ENCODE measurements around the gene GPC5. TPM values are rescaled to one million over a fixed set of nuclear protein-coding genes. Genes with fewer than 3 reads are reported as not detected.
A peak's percentile ranks its signal among the peaks of the same experiment; 100 is the strongest.
"Not testable (repeated sequence)": the region's sequence is repeated elsewhere in the genome, so short reads cannot be mapped to it uniquely, and the experiment has no call there.

The GPC5 gene
- polyA plus RNA-seq = 1 to 10 TPM in 1 of 3 donors, under 1 TPM in 1, not detected in 1; 0.04 to 1.0 TPM

DNA sequence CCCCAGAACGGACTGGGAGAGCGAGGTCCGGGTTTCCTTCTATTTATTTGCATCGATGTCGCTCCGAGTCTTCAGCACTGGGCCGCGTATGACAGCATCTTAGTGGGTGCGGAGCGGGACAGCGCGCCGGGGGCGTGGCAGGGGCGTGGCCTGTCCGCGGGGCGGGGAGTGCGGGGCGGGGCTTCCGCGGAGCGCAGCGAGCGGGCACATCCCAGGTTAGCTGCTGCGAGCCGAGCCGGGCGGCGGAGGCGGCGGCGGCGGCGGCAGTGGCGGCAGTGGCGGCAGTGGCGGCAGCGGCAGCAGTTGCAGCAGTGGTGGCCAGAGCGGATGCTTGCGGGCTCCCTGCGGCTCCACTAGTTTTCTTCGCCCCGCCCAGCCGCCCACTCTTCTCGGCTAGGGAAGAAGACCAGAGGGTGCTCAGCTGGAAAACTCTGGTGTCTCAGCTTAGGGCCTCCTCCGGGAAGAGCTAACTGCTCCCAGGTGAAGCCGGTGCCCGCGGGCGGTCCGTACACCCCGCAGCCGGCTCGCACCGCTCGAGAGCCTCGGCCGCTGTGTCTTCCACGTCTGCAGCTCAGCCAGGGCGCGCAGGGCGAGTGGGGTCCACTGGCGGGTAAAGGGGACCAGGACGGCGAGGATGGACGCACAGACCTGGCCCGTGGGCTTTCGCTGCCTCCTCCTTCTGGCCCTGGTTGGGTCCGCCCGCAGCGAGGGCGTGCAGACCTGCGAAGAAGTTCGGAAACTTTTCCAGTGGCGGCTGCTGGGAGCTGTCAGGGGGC is at the start of gene GPC5:
Gene GPC5 (plus strand): TSS at position 209 of the 776 bp plus-strand sequence.
- 1% methylated on average over 65 to 76 of the region's 76 CpGs for WGBS, 3 donors
- H3K27ac ChIP-seq (ENCODE audit: low read depth, low read length) = no peak within 1 kb of the TSS

DNA sequence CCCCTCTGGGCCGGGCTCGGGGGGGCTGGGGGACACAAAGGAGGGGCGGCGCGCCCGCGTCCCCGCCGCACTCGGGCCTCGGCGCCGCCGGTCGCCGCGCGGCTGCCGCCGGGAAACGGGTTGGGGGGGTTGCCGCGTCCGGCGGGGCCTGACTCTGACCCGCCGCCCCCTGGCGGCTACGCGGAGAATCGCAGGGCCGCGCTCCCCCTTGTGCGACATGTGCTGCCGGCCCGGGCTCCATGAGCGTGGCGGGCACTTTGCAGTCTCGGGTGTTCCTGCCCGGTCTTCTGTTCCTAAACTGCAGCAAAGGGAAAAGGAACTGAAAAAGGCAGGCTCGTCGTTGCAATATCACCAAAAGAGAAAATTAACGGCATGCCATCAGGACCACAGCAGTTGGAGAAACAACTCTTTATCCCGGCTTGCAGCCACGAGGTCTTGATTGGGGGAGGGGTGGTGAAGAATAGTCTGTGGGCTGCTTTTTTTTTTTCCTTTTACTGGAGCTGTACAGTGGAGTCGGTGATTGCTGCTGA is 49.5 kb upstream of the GPC5 start:
- peak overlapping the region; percentile 31 for H3K27ac ChIP-seq (ENCODE audit: low read depth, low read length)
- WGBS, 3 donors = 0 to 1% (median 1%) methylated on average over 30 to 46 of the region's 46 CpGs

DNA sequence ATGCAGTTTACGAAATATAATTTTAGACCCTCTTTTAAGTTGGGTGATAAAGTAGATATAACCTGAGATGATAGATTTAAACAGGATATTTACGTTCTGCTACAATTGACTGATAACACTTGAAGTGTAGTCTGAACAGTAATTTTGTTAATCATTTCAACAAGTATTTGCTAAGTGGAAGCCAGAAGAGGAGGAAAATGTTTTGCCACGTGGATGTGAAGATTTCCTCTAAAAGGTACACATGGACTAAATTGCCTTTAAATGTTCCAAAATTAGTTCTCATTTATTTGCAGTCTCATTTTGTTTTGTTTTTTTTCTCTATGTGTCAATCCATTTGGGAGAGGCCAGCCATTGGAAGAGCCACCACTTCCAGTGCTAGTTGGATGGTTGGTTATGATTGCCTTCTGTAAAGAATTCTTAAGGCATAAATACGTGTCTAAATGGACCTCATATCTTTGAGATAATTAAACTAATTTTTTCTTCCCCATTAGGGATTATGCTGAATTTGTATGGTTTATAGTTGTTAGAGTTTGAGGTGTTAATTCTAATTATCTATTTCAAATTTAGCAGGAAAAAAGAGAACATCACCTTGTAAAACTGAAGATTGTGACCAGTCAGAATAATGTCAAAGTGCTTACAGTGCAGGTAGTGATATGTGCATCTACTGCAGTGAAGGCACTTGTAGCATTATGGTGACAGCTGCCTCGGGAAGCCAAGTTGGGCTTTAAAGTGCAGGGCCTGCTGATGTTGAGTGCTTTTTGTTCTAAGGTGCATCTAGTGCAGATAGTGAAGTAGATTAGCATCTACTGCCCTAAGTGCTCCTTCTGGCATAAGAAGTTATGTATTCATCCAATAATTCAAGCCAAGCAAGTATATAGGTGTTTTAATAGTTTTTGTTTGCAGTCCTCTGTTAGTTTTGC is 48.2 kb upstream of the GPC5 start:
- WGBS, 3 donors = 39 to 63% (median 61%) methylated on average over 5 of the region's 5 CpGs

DNA sequence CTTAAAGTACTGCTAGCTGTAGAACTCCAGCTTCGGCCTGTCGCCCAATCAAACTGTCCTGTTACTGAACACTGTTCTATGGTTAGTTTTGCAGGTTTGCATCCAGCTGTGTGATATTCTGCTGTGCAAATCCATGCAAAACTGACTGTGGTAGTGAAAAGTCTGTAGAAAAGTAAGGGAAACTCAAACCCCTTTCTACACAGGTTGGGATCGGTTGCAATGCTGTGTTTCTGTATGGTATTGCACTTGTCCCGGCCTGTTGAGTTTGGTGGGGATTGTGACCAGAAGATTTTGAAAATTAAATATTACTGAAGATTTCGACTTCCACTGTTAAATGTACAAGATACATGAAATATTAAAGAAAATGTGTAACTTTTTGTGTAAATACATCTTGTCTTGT is 47.3 kb upstream of the GPC5 start:
- H3K27ac ChIP-seq (ENCODE audit: low read depth, low read length) = no peak overlapping the region
- WGBS, 3 donors = 87 to 93% (median 90%) methylated on average over 5 of the region's 5 CpGs

More for the DNA sequence above, 48.2 kb upstream of the GPC5 start:
- no peak overlapping the region for H3K27ac ChIP-seq (ENCODE audit: low read depth, low read length)

DNA sequence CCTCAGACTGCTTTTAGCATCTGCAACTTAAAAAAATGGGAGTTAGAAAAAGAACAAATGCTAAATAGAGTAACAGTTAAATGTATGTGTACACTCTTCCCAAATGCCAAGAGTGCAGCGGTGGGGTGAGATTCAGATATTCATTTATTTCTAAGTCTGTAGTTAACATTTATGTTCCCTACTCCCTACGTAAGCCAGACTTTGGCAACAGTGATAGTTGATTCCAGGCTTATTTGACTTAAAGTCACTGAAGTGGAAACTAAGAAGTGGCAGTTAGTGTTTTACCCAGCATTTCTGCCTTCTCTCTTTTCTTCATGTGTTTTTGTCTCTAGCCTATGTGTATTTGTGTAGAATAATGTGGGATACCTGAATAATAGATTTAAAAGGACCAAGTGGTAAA is 46.4 kb upstream of the GPC5 start:
- H3K27ac ChIP-seq (ENCODE audit: low read depth, low read length) = no peak overlapping the region
- 83 to 93% (median 93%) methylated on average over 2 of the region's 2 CpGs for WGBS, 3 donors

DNA sequence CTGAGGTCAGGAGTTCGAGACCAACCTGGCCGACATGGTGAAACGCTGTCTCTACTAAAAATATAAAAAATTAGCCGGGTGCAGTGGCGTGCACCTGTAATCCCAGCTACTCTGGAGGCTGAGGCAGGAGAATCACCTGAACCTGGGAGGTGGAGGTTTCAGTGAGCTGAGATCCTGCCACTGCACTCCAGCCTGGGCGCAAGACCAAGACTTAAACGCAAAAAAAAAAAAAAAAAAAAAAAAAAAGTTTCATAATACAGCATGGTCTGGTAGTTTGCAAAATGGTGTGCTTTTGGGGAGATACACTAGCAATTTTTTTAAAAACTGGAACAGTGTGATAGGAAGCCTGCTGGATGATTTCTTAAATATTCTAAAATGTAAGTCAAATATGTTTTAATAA is 45.5 kb upstream of the GPC5 start:
- 78 to 88% (median 85%) methylated on average over 7 of the region's 7 CpGs for WGBS, 3 donors

DNA sequence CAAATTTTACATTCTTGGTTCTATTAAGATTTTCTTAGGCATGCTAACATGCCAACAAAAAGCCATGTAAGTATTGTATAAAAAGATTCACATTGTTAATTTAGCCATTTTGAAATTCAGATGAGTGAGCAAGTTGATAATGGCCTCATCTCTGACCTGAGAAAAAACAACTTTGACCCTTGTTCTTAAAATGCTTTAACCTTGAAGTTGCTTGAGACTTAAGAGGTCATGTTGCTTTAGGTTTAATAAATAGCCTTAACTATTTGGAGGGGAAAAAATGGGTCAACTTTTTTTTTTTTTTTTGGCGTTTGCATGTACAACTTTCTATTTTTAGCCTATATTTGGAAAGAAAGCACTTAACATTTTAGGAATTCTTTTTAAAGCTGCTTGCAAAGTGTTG is 44.9 kb upstream of the GPC5 start:
- 24 to 42% (median 29%) methylated on average over 1 of the region's 1 CpG for WGBS, 3 donors
- no peak overlapping the region for H3K27ac ChIP-seq (ENCODE audit: low read depth, low read length)

More for the DNA sequence above, 45.5 kb upstream of the GPC5 start:
- not testable (repeated sequence) for H3K27ac ChIP-seq (ENCODE audit: low read depth, low read length)

DNA sequence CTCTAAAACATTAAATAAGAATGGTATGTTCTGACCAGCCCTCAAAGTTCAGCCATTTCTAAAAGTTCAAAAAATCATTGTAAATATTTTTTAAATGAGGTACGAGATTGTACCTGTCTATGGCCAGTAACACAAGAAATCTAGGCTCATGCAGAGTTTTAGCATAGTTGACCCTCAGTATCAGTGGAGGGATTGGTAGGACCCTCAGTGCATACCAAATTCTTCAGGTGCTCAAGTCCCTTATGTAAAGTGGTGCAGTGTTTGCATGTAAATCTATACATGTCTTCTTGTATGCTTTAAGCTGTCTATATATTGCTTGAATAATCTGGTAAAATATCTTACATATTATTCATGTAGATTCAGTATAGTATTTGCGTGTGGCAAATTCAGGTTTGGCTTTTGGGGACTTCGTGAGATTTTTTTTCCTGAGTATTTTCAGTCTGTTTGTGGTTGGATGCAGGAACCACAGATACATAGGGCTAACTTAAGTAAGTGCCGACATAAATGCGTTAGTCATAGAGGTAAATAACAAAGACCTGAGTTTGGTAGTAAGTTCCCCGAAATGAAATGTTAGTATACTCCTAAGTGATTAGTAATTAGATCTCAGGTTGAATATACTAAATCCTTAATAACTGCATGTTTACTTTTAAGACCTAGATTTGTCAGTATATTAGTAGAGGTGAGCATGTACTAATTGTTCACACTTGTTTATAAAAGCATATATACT is 43.2 kb upstream of the GPC5 start:
- H3K27ac ChIP-seq (ENCODE audit: low read depth, low read length) = no peak overlapping the region
- WGBS, 3 donors = 86 to 94% (median 92%) methylated on average over 6 of the region's 6 CpGs

DNA sequence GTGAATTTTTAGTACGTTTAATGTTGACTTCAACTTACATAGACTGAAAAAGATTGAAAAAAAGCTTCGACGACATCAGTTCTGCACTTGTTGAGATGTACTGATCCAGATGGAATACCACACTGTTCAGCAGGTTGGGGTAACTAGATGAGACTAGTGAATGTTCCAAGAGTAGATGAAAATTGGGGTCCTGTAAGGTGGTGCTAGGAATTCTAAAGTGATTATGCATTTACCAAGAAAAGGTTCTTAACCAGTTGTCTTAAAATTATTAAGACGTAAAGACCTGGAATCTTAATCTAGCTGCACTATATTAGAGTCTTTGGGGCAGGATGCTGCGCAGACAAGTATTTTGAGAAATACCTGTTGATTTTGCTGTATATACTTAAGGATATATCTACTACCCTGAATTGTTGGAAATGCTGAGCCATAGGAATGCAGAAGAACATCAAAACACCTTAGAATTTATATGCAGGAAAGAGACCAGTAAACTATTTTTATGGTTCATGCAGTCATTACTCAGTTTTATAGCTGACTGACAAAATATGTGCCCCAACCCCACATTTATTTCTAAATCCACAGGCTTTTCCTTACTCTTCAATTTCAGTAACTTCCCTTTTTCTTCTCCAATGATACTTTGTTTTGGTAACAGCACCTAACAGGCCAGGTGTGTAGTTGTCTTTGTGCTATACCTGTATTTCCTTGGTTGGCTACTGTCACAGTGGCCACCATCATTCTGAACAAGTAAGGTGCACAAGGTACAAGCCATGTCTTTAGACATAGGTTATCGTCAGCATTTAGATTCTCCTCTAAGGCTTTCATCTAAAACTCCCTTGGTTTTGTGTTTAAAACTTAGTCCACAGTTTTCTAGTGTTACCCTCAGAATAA is 42.4 kb upstream of the GPC5 start:
- WGBS, 3 donors = 94% methylated on average over 6 of the region's 6 CpGs

DNA sequence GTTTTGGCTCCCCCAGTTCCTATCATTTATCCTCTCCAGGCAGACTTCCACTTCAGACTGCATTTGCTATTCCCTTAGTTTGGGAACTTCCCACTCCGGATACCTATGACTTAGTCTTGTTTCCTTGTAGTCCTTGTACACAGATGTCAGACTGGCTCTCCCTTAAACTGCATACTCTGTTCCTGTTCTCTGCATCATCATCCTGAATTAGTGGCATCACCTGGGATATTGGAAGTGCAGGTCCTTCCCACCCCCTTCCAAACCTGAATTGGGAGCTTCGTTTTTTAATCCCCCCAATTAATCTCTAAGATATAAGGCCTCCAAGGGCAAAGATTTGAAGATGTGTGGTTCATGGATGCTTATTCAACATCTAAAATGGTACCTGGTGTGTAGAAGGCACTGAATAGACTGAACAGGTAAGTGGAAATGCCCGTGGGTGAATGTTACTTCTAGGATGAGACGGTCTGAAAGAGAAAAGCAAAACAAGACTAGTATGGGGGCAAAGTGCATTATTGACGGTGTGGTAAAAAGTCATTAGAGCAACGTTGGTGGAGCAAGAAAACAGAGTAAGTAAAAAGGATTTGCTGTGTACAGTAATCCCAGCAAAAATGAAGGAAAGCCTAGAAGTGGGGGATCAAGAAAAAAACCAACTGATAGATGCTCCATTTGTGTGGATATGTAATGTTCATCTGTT is 41.4 kb upstream of the GPC5 start:
- 74 to 81% (median 80%) methylated on average over 6 of the region's 6 CpGs for WGBS, 3 donors
- H3K27ac ChIP-seq (ENCODE audit: low read depth, low read length) = no peak overlapping the region

More for the DNA sequence above, 42.4 kb upstream of the GPC5 start:
- H3K27ac ChIP-seq (ENCODE audit: low read depth, low read length) = no peak overlapping the region

DNA sequence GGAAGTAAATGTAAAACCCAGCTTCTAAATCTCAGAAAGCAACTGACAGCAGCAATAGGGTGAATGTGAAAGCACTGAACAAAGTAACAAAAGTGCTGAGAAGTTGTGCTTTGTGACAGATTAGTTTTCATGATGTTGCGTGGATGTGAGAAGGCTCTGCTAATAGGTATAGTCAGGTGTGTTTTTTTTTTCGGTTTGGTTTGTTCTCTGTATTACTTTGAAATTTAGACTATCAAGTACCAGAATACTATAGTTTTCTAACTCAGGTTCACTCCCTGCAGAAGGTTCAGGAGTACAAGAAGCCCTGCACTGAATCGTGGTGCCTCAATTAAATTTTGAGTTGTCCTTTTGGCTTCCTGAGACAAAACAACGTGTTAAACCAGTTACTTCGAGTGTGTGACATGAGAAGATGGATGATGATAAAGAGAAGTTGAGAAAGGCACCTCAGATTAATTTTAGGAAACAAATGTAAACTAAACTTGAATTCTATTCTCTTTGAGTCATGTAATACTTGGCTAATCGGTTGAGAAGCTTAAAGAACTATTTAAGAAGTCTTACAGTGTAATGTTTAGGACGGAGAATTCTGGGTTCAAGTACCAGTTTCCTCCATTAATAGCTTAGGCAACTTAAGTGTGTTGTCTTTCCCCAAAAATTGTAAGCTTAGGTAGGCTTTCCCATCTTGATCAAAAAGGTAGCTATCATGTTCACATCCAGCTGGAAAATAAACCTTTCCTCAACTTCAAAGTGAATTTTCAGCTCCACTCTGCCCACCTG is 40.6 kb upstream of the GPC5 start:
- H3K27ac ChIP-seq (ENCODE audit: low read depth, low read length) = no peak overlapping the region
- 65 to 72% (median 66%) methylated on average over 7 of the region's 7 CpGs for WGBS, 3 donors

DNA sequence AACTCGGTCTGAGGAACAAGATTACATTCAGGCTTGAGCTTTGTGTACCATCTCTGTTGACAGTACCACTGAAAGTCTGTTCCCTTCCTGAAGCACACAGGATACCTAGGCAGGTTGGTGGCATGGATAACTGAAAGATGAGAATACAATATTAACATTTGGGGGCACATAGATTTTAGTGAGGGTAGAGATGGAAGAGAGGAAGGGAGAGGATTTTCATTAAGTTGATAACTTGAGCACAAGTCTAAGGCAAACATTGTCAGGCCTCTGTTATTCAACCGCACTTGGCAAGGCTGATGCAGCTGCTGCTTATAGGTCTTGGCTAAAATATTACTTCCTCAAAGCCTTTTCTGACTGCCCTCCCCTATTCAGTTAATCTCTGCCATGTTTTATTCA is 40.0 kb upstream of the GPC5 start:
- no peak overlapping the region for H3K27ac ChIP-seq (ENCODE audit: low read depth, low read length)
- 48 to 57% (median 55%) methylated on average over 2 of the region's 2 CpGs for WGBS, 3 donors

DNA sequence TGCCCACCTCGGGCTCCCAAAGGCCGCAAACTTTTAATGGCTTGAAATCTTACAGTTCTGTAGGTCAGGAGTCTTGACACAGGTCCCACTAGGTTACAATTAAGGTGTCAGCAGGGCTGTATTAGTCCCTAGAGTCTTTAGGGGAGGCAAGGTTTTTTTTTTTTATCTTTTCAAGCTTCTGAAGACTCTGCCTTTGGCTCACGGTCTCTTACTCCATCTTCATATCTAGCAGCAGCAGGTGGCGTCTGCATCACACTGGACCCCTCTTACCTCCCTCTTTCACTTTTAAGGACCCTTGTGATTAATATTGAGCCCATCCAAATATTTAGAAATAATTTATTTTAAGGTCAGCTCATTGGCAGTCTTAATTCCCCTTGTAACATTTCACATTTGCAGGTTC is 39.3 kb upstream of the GPC5 start:
- 81 to 87% (median 82%) methylated on average over 4 of the region's 4 CpGs for WGBS, 3 donors

DNA sequence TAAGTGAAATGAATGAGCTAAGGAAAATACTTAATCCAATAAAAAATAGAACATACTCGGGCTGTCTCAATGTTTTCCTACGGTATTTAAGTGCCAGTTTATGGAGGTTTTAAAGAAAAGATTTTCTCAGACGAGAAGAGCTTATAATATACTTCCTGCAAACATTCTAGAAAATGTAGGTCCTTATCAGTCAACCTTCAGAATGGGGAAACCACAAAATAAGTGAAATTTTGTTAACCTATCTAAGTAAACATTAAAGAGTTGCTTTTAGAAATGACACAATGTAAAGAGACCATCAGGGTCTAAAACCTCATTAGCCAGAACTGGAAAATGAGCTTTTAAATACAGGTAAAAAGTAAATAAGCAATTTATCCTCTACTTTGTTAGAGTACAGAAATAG is 38.8 kb upstream of the GPC5 start:
- 54 to 76% (median 70%) methylated on average over 3 of the region's 3 CpGs for WGBS, 3 donors

More for the DNA sequence above, 39.3 kb upstream of the GPC5 start:
- H3K27ac ChIP-seq (ENCODE audit: low read depth, low read length) = no peak overlapping the region

DNA sequence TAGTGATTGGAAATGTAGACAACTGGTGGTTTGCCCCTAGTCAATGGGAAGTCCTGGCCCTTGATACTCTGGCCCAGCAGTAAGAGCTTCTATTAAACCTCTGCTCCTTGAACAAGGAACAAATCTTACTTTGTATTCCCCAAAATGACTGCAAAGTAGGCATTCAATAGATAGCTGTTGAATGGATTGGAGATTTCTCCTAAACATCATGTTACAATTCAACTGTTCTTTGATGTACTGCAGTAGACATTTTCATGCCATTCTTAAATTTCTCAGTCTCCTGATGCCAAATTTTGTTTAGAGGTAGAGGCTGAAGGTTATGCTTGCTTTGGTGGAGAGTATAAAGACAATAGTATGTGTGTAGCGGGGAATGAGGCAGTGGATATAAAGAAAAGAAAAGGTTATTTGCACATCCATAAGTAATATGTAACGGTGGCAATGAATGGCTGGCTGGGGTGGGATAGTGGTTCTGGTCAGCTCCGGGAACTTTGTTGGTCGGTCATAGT is 38.1 kb upstream of the GPC5 start:
- H3K27ac ChIP-seq (ENCODE audit: low read depth, low read length) = no peak overlapping the region
- WGBS, 3 donors = 89 to 94% (median 92%) methylated on average over 4 of the region's 4 CpGs

More for the DNA sequence above, 38.8 kb upstream of the GPC5 start:
- H3K27ac ChIP-seq (ENCODE audit: low read depth, low read length) = no peak overlapping the region

DNA sequence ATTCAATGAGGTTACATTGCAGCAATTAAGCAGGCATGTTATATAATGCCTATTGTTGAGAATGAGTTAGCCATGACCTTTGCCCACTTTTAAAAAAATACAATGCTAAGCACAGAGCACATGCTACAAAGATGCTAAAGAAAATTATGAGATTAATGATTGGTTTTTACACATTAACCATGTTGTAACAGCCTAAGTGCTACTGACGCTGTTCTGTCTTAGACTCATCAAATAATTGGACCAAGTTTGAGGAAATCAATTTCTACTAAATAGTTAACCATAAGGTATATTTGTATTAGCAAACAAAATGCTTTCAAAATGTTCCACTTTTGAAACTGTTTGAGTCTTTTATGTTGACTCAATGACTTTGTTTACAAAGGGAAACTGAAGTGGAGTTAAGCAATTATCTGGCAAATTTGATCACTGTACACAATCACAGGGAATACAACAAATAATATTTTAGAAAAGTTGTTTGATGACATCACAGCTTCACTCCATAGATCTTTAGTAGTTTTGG is 36.6 kb upstream of the GPC5 start:
- WGBS, 3 donors = 30 to 97% (median 93%) methylated on average over 1 of the region's 1 CpG
- no peak overlapping the region for H3K27ac ChIP-seq (ENCODE audit: low read depth, low read length)
